Fibroblast of skin of right biceps (primary cell): ENCODE data around the gene CEP131.

Experiments
- DNase-seq: peaks from one replicate; pipeline ENCODE4 v3.0.0-alpha.2; 2013

The CEP131 gene

GRCh38 chr17:81222906-81223761 is at the start of gene CEP131:
CEP131 (minus strand) TSS chr17:81222965; CDS start chr17:81220056, 2,909 bp downstream.
- DNase-seq = peak; percentile 99

- DNase-seq = no peak
These were observed 48.5 kb upstream of the CEP131 start for GRCh38 chr17:81271226-81271625.

GRCh38 chr17:81270279-81270678 is 47.5 kb upstream of the CEP131 start:
- no peak for DNase-seq

GRCh38 chr17:81267390-81268067 is 44.8 kb upstream of the CEP131 start:
- no peak for DNase-seq

GRCh38 chr17:81265576-81265975 is 42.8 kb upstream of the CEP131 start:
- no peak for DNase-seq

GRCh38 chr17:81264640-81265039 is 41.9 kb upstream of the CEP131 start:
- no peak for DNase-seq

GRCh38 chr17:81263371-81264181 is 40.8 kb upstream of the CEP131 start:
- DNase-seq = no peak

GRCh38 chr17:81261582-81262336 is 39.0 kb upstream of the CEP131 start:
- no peak for DNase-seq

- no peak for DNase-seq
These were observed 38.3 kb upstream of the CEP131 start for GRCh38 chr17:81261096-81261495.

GRCh38 chr17:81260641-81261040 is 37.9 kb upstream of the CEP131 start:
- DNase-seq = no peak

- DNase-seq = no peak
These were observed 37.4 kb upstream of the CEP131 start for GRCh38 chr17:81260171-81260570.

- no peak for DNase-seq
These were observed 36.4 kb upstream of the CEP131 start for GRCh38 chr17:81259058-81259605.

- DNase-seq = no peak
These were observed 35.5 kb upstream of the CEP131 start for GRCh38 chr17:81258292-81258691.

- no peak for DNase-seq
These were observed 34.8 kb upstream of the CEP131 start for GRCh38 chr17:81257533-81257932.

- DNase-seq = no peak
These were observed 33.9 kb upstream of the CEP131 start for GRCh38 chr17:81256616-81257015.

- DNase-seq = peak; percentile 69
These were observed 32.4 kb upstream of the CEP131 start for GRCh38 chr17:81254955-81255717.

- DNase-seq = peak; percentile 36
These were observed 30.8 kb upstream of the CEP131 start for GRCh38 chr17:81253358-81254131.

- no peak for DNase-seq
These were observed 30.2 kb upstream of the CEP131 start for GRCh38 chr17:81252987-81253329.

- DNase-seq = no peak
These were observed 29.7 kb upstream of the CEP131 start for GRCh38 chr17:81252326-81252986.

GRCh38 chr17:81251709-81252301 is 29.0 kb upstream of the CEP131 start:
- DNase-seq = no peak
